CD4-positive, alpha-beta T cell treated with Interferon gamma for 1 hour (primary cell): ENCODE results near the gene SLC35E4.
"Not testable (repeated sequence)": the region's sequence is repeated elsewhere in the genome, so short reads cannot be mapped to it uniquely, and the experiment has no call there.

Experiments
- DNase-seq: peaks from one replicate; pipeline ENCODE4 v3.0.0-alpha.2; 2020

Gene SLC35E4

GRCh38 chr22:30612789-30613188 is 22.8 kb upstream of the SLC35E4 start:
- DNase-seq: no peak

GRCh38 chr22:30614268-30614667 is 21.3 kb upstream of the SLC35E4 start:
- DNase-seq: no peak

DNA sequence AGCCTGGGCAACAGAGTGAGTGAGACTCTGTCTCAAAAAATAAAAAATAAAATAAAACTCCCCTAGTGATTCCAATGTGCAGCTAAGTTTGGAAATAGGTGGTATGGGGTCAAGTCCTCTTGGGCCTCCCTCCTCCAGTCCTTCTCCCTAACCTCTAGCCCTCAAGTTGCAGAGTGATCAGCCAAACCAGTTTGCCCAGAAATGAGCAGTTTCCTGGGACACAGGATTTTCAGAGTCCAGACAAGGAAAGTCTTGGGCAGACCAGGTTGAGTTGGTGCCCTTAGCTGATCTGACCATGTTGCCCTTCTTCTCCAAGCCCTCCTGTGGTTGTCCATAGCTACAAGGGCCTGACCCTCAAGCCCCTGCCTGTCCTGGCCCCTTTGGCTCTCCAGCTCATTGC is 20.7 kb upstream of the SLC35E4 start:
- no peak for DNase-seq

DNA sequence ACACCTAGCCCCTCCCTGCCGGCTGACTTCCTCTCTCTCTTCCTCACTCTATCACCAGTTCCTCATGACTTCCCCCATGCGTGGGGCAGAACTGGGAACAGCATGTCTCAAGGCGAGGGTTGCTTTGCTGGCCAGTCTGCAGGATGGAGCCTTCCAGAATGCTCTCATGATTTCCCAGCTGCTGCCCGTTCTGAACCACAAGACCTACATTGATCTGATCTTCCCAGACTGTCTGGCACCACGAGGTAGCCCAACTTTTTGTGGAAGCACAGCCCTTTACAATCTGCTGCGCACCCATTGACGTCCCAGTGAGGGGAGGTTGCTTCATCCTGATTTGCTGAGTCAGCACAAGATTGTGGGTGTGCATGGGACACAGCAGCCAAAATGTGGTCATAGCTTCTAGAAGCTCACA is 20.0 kb upstream of the SLC35E4 start:
- peak; percentile 13 for DNase-seq

- DNase-seq: no peak
These were observed 17.8 kb upstream of the SLC35E4 start for GRCh38 chr22:30617819-30618218.

GRCh38 chr22:30619909-30620308 is 15.7 kb upstream of the SLC35E4 start:
- DNase-seq: not testable (repeated sequence)

GRCh38 chr22:30626413-30626812 is 9.2 kb upstream of the SLC35E4 start:
- no peak for DNase-seq

GRCh38 chr22:30627471-30627870 is 8.1 kb upstream of the SLC35E4 start:
- DNase-seq: no peak

GRCh38 chr22:30628491-30628890 is 7.1 kb upstream of the SLC35E4 start:
- no peak for DNase-seq

DNA sequence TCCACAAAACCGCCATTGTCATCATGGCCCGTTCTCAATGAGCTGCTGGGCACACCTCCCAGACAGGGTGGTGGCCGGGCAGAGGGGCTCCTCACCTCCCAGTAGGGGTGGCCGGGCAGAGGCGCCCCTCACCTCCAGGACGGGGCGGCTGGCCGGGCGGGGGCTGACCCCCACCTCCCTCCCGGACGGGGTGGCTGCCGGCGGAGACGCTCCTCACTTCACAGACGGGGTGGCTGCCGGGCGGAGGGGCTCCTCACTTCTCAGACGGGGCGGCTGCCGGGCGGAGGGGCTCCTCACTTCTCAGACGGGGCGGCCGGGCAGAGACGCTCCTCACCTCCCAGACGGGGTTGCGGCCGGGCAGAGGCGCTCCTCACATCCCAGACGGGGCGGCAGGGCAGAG is 4.1 kb upstream of the SLC35E4 start:
- not testable (repeated sequence) for DNase-seq

DNA sequence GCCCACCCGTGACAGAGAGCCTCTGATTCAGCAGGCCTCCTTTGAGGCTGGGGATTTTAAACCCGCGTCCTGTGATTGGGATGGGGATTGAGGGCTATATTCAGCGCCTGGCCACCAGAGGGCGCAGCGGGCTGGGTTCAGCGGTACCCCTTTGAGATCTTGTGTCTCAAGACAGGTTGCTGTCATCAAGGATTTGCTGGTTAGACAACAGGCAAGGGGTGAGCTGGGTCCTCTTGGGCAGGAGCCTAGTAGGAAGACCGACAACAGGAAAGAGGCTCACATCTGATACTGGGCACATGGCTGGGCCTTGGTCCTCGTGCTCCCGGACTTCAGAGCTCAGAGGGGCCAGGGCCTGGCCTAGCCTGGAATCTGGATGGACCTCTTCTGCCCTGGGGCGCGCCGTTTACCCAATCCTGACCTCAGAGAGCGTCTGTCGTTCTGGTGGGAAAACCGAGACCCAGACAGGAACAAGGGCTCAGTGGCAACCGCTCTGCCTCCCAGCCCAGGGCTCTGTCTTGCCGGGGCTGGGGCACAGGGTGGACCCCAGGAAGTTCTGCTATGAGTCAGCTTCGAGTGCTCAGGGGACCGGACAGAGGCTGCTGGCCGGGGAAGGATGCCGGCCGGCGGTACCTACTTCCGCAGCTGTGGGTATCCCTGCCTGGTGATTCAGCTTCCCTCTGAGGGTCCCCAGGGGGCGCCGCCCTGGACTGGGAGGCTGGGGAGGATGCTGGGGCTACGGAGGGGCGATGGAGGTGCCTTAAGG is 929 bp upstream of the SLC35E4 start:
- peak; percentile 85 for DNase-seq

- DNase-seq: no peak
These were observed 871 bp downstream of the SLC35E4 start for GRCh38 chr22:30636226-30637077.

GRCh38 chr22:30637701-30638114 is 2.1 kb downstream of the SLC35E4 start:
- DNase-seq: no peak

GRCh38 chr22:30640361-30640760 is 4.8 kb downstream of the SLC35E4 start:
- DNase-seq: no peak

DNA sequence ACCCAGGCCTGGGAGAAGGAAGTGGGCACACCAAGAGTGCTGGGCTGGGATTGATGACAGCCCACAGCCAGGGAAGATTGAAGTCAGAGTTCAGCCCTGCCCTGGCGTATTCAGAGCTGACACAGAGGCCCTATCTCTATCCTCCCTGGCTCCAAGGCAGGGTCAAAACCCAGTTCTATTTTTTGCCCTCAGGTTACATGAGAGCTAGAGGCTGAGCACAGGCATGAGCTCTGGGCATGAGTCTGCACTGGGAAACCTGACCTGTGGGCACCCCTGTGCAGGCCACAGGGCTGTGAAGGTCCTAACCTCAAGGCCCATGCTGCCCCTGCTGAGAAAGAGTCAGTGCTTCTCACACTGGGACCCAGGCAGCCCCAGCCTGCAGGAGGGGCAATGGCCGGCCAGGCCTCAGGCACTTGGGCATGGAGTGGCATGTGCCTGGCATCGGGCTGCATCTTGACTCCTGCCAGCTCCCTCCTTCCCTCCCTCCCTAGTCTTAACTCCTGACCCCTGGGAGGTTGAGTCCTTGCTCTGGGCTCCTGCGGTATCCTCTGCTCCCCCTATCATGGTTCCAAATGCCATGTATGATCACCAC is 5.4 kb downstream of the SLC35E4 start:
- no peak for DNase-seq

DNA sequence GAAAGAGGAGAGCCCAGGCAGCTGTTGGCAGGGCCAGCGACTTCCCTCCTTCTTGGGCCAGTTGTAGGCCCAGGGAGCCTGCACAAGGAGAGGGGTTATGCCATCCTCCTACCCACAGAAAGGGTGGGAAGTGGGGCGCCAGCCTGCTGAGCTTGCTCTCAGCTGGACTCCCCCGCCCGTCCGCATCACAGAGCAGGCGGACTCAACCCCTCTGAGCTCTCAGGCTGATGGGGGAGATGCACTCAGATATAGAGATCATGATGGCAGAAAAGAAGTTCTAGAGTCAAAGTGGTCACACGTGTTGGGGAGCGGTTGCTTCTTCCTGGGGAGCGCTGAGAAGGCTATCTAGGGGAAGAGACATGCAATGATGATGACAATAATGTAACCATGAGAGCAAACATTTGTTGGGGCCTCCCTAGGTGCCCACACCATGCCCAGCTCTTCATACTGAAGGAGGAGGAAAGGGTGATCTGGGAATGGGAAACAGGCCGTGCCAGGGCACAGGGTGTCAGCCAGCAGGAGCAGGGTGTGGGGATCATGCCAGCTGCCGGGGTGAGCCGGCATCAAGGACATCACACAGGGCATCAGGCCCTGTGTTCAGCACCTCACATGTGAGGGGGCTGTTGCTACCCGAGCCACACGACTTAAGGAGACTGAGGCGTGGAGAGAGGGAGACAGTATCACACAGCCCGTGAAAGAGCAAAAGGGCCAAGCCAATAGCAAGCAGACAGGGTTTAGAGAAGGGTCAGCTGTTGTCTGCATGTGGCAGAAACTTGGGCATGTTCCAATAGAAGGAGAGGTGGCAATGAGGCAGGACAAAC is 7.7 kb downstream of the SLC35E4 start:
- no peak for DNase-seq

DNA sequence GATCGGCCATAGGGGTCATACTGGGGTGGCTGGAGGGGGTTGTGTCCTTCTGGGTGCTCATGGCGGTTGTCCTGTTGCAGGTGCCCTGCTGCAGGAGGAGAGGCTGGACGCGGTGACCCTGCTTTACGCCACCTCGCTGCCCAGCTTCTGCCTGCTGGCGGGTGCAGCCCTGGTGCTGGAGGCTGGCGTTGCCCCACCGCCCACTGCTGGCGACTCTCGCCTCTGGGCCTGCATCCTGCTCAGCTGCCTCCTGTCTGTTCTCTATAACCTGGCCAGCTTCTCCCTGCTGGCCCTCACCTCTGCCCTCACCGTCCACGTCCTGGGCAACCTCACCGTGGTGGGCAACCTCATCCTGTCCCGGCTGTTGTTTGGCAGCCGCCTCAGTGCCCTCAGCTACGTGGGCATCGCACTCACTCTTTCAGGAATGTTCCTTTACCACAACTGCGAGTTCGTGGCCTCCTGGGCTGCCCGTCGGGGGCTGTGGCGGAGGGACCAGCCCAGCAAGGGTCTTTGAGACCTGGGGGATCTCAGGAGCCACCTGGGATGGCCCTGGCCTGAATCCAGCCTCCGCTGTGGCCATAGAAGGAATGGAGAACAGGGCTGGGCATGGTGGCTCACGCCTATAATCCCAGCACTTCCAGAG is 11.1 kb downstream of the SLC35E4 start:
- no peak for DNase-seq

DNA sequence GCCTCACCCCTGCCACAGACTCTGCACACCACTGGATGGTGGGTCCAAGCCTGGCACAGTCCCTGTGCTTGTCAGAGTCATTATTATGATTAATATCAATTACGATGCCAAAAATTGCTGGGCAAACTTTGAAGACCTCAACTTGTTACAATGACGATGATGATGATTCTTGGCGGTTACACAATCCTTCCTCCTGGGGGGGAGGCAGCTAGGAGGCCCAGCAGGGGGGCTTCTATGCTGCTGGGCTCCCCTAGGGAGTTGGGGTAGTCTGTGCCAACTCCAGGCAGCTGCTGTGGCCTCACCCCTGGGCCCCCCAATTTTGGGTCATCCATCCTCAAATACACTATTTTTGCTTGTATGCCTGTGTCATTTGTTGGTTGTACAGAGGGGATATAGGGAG is 12.0 kb downstream of the SLC35E4 start:
- no peak for DNase-seq

- no peak for DNase-seq
These were observed 13.2 kb downstream of the SLC35E4 start for GRCh38 chr22:30648825-30649224.

GRCh38 chr22:30649430-30650007 is 13.9 kb downstream of the SLC35E4 start:
- DNase-seq: peak; percentile 69

DNA sequence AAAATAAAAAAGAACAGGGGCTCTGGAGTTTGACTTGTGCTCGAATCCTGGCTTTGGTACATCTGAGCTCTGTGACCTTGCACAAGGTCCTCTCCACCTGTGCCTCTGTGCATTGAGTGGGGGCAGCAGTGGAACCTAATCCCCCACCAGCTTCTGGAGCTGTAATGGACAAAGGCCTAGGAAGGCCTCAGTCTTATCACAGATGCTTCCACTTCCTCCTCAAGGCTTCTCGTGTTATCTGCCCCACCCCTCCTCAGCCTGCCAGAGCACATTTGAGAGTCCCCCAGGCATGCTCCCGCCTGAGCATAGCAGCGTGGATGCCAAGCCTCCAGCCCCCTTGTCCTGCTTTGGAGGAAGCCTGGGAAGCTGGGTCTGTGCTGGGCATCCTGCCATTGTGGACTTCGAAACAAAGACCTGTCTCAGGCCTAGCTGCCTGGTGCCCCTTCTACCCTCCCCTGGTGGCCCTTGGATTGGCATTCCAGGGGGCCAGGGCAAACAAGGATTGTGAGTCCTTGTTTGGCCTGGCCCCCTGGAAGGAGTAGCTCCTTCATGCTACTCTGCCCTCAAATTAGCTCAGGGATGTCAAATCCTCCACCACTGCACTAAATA is 15.0 kb downstream of the SLC35E4 start:
- DNase-seq: no peak

GRCh38 chr22:30652852-30653251 is 17.3 kb downstream of the SLC35E4 start:
- no peak for DNase-seq
